Brain microvascular endothelial cell (primary cell): ENCODE measurements around the gene USO1.

Experiments used
- DNase-seq: peaks from one replicate; pipeline ENCODE4 v3.0.0-alpha.2; 2020
- H3K27ac ChIP-seq: fragments of 250-450 bp; sonication (Bioruptor Pico); 2 replicates; pipeline ENCODE4 v1.5.1; 2020; ENCODE audit warnings: mild to moderate bottlenecking, moderate library complexity
- H3K27me3 ChIP-seq: fragments of 250-450 bp; sonication (Bioruptor Pico); replicated peaks from 2 replicates; pipeline ENCODE4 v1.5.1; 2020; ENCODE audit warnings: mild to moderate bottlenecking
- H3K36me3 ChIP-seq: fragments of 250-450 bp; sonication (Bioruptor Pico); replicated peaks from 2 replicates; pipeline ENCODE4 v1.5.1; 2020; ENCODE audit warnings: mild to moderate bottlenecking
- H3K4me3 ChIP-seq: 2 replicates; pipeline ENCODE4 v1.5.1; 2011; ENCODE audit warnings: low read depth, mild to moderate bottlenecking, control low read depth, low read length, moderate library complexity
- CTCF ChIP-seq: IDR thresholded peaks from 2 replicates; pipeline ENCODE4 v1.5.1; 2011; ENCODE audit warnings: low read depth, mild to moderate bottlenecking, moderate library complexity, low read length, control low read depth, inconsistent platforms; ENCODE audit errors: missing control alignments
- in situ Hi-C: cut with HindIII; loops from 2 replicates; pipeline ENCODE4 v1.10.0; 2017; ENCODE audit warnings: low sequenced_read_pairs, low pct_ligation_motif_present

USO1 gene

GRCh38 chr4:75858721-75859120 lies 134.3 kb downstream of the USO1 start:
- no peaks in the 10 kb centered on the region for H3K27me3 ChIP-seq
- in situ Hi-C loops = no loop called here
- no peak for DNase-seq
- H3K4me3 ChIP-seq = no peak overlapping the region
- no peaks in the 10 kb centered on the region for H3K36me3 ChIP-seq
- H3K27ac ChIP-seq = no peak overlapping the region
- no peak for TF ChIP-seq CTCF

DNA sequence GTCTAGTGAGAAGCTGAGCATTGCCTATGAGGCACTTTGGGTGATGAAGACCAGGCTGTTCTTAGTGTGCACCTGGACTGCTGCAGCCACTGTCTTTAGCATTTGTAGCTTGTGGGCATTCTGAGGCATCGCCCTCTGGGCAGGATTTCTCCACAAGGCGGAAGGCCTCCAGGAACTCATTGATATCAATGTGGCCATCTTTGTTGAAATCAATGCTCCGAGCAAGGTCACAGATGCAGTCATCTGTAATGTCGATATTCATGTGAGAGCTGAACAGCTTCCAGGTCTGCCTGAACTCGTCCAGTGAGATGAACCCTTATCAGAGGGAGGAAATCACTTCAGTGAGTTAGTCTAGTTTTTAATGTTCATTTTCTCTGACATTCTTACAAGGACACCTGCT lies 136.2 kb downstream of the USO1 start:
- DNase-seq = no peak
- Histone ChIP-seq H3K27me3 (no peaks in the 10 kb centered on the region), H3K36me3 (no peaks in the 10 kb centered on the region), H3K27ac (no peak overlapping the region), H3K4me3 (no peak overlapping the region)
- in situ Hi-C loops = no loop called here
- TF ChIP-seq CTCF = no peak
